Mesendoderm (in vitro differentiated cells): ENCODE data around the gene KIF2B.

Source experiments
- DNase-seq: peaks from one replicate; pipeline ENCODE4 v3.0.0; 2013
- H2AK5ac ChIP-seq: 2 replicates; pipeline ENCODE4 v1.6.1; 2013; ENCODE audit warnings: low read length, inconsistent platforms
- H2BK120ac ChIP-seq: 2 replicates; pipeline ENCODE4 v1.6.1; 2013; ENCODE audit warnings: low read depth, mild to moderate bottlenecking, low read length, moderate library complexity, mixed read lengths
- H2BK15ac ChIP-seq: replicated peaks from 2 replicates; pipeline ENCODE4 v1.6.1; 2013; ENCODE audit warnings: low read depth, mild to moderate bottlenecking, moderate library complexity
- H2BK5ac ChIP-seq: 2 replicates; pipeline ENCODE4 v1.6.1; 2013; ENCODE audit warnings: low read length, inconsistent platforms
- H3K18ac ChIP-seq: 2 replicates; pipeline ENCODE4 v1.6.1; 2013; ENCODE audit warnings: mild to moderate bottlenecking, low read length, mixed read lengths
- H3K23ac ChIP-seq: one replicate; pipeline ENCODE4 v1.6.1; 2013; ENCODE audit warnings: low read length
- H3K27ac ChIP-seq: 2 replicates; pipeline ENCODE4 v1.5.1; 2013; ENCODE audit warnings: low read depth, mild to moderate bottlenecking, inconsistent platforms, low read length, moderate library complexity
- H3K27me3 ChIP-seq: 2 replicates; pipeline ENCODE4 v1.6.1; 2013; ENCODE audit warnings: low read length, control low read depth, mild to moderate bottlenecking, inconsistent platforms; ENCODE audit not compliant: insufficient read depth, poor library complexity
- H3K36me3 ChIP-seq: 2 replicates; pipeline ENCODE4 v1.6.1; 2013; ENCODE audit warnings: low read length, inconsistent platforms; ENCODE audit not compliant: control insufficient read depth, insufficient read depth
- H3K4ac ChIP-seq: one replicate; pipeline ENCODE4 v1.6.1; 2013; ENCODE audit warnings: low read depth, mild to moderate bottlenecking, low read length, moderate library complexity
- H3K4me1 ChIP-seq: 2 replicates; pipeline ENCODE4 v1.6.1; 2013; ENCODE audit warnings: low read depth, low read length, inconsistent platforms; ENCODE audit not compliant: control insufficient read depth
- H3K4me2 ChIP-seq: 2 replicates; pipeline ENCODE4 v1.6.1; 2013; ENCODE audit warnings: low read length
- H3K4me3 ChIP-seq: 2 replicates; pipeline ENCODE4 v1.5.1; 2013; ENCODE audit warnings: mild to moderate bottlenecking, low read length
- H3K56ac ChIP-seq: one replicate; pipeline ENCODE4 v1.6.1; 2013; ENCODE audit warnings: low read length
- H3K79me1 ChIP-seq: 2 replicates; pipeline ENCODE4 v1.6.1; 2013; ENCODE audit warnings: low read length, inconsistent platforms
- H3K79me2 ChIP-seq: 2 replicates; pipeline ENCODE4 v1.6.1; 2013; ENCODE audit warnings: mild to moderate bottlenecking, low read length; ENCODE audit not compliant: control insufficient read depth, insufficient read depth
- H3K9ac ChIP-seq: 2 replicates; pipeline ENCODE4 v1.6.1; 2013; ENCODE audit warnings: low read length, inconsistent platforms
- H4K5ac ChIP-seq: one replicate; pipeline ENCODE4 v1.6.1; 2013; ENCODE audit warnings: low read length
- H4K8ac ChIP-seq: one replicate; pipeline ENCODE4 v1.6.1; 2013; ENCODE audit warnings: low read depth, mild to moderate bottlenecking, control low read depth, low read length, moderate library complexity
- WGBS: extraction: QIAGEN DNeasy Blood & Tissue Kit; methylation state at CpG from one replicate; pipeline ENCODE4 v1.1.7; 2013; ENCODE audit warnings: low lambda C conversion rate, missing lambda C conversion rate; ENCODE audit not compliant: insufficient coverage; ENCODE audit errors: extremely low coverage; 5-methylcytosine and 5-hydroxymethylcytosine counted together

KIF2B gene

DNA sequence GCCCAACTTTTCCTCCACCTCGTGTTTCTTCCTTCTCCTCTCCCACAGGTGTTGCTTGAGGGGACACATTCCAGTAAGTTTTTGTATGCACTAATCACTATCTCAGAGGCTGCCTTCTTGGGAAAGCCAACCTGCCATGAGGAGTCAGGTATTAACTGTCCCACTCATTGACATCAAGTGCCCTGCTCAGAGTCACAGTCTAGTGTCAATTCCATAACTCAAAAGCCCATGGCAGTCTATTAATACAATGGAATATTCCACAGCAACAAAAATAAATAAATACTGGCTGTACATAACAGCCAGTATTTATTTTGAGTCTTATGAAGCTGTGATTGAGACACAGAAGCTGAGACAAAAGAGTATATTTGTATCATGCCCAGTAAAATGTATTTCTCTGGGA is 26.1 kb upstream of the KIF2B start:
- Histone ChIP-seq H2BK15ac (no peak overlapping the region), H3K9ac (no peak overlapping the region), H3K4me2 (no peak overlapping the region), H3K18ac (no peak overlapping the region), H2BK120ac (no peak overlapping the region), H3K23ac (no peak overlapping the region), H3K36me3 (no peaks in the 10 kb centered on the region), H3K4me3 (no peak overlapping the region), H2BK5ac (no peak overlapping the region), H4K8ac (no peak overlapping the region), H3K4me1 (no peaks in the 10 kb centered on the region), H3K79me2 (no peaks in the 10 kb centered on the region), H3K79me1 (no peaks in the 10 kb centered on the region), H2AK5ac (no peak overlapping the region), H3K27ac (no peak overlapping the region), H3K56ac (no peak overlapping the region), H3K27me3 (no peaks in the 10 kb centered on the region), H4K5ac (no peak overlapping the region), H3K4ac (no peak overlapping the region)
- no CpG with 5 or more reads among the region's 1 CpG for WGBS
- peak; percentile 3 for DNase-seq

GRCh38 chr17:53797501-53797900 is 25.2 kb upstream of the KIF2B start:
- H3K79me1 ChIP-seq: no peaks in the 10 kb centered on the region
- H3K56ac ChIP-seq: no peak overlapping the region
- H3K9ac ChIP-seq: no peak overlapping the region
- H2BK5ac ChIP-seq: no peak overlapping the region
- H2AK5ac ChIP-seq: no peak overlapping the region
- no CpG with 5 or more reads among the region's 4 CpGs for WGBS
- no peak overlapping the region for H3K4me3 ChIP-seq
- no peak overlapping the region for H4K5ac ChIP-seq
- no peak overlapping the region for H3K4me2 ChIP-seq
- H3K18ac ChIP-seq: no peak overlapping the region
- H3K4me1 ChIP-seq: no peaks in the 10 kb centered on the region
- H3K27me3 ChIP-seq: no peaks in the 10 kb centered on the region
- no peak overlapping the region for H3K23ac ChIP-seq
- H2BK15ac ChIP-seq: no peak overlapping the region
- no peak for DNase-seq
- no peak overlapping the region for H3K4ac ChIP-seq
- H3K36me3 ChIP-seq: no peaks in the 10 kb centered on the region
- no peaks in the 10 kb centered on the region for H3K79me2 ChIP-seq
- H4K8ac ChIP-seq: no peak overlapping the region
- no peak overlapping the region for H2BK120ac ChIP-seq
- no peak overlapping the region for H3K27ac ChIP-seq

- H3K9ac ChIP-seq: no peak overlapping the region
- DNase-seq: no peak
- H2BK15ac ChIP-seq: no peak overlapping the region
- WGBS: no CpG with 5 or more reads among the region's 5 CpGs
- H4K8ac ChIP-seq: no peak overlapping the region
- no peak overlapping the region for H2BK120ac ChIP-seq
- no peaks in the 10 kb centered on the region for H3K4me1 ChIP-seq
- no peaks in the 10 kb centered on the region for H3K36me3 ChIP-seq
- H3K27me3 ChIP-seq: no peaks in the 10 kb centered on the region
- H3K79me1 ChIP-seq: no peaks in the 10 kb centered on the region
- no peak overlapping the region for H3K4ac ChIP-seq
- H3K23ac ChIP-seq: no peak overlapping the region
- no peak overlapping the region for H3K4me3 ChIP-seq
- no peaks in the 10 kb centered on the region for H3K79me2 ChIP-seq
- no peak overlapping the region for H2AK5ac ChIP-seq
- H3K27ac ChIP-seq: no peak overlapping the region
- H3K18ac ChIP-seq: no peak overlapping the region
- H4K5ac ChIP-seq: no peak overlapping the region
- H2BK5ac ChIP-seq: no peak overlapping the region
- no peak overlapping the region for H3K56ac ChIP-seq
- H3K4me2 ChIP-seq: no peak overlapping the region
Observed at GRCh38 chr17:53804437-53804836, 18.3 kb upstream of the KIF2B start.

DNA sequence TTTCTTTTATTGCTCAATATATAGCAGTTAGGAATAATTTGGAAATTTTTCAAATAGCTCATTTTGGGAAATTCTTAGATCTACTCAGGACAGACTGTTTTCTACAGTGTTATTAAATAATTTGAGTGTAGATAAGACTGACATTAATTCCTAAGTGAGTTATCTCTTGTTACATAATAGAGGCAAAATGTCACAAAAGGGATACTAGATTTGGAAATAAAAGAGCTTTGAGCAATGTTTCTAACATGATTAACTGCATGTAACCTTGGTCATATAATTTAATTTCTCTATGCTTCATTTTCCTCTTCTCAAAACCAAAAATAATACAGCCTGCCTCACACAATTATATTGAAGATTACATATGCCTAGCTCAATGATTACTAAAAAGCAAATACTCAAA is 16.3 kb upstream of the KIF2B start:
- Histone ChIP-seq H2BK120ac (no peak overlapping the region), H3K36me3 (no peaks in the 10 kb centered on the region), H4K8ac (no peak overlapping the region), H3K27me3 (no peaks in the 10 kb centered on the region), H3K79me2 (no peaks in the 10 kb centered on the region), H3K4ac (no peak overlapping the region), H3K9ac (no peak overlapping the region), H3K79me1 (no peaks in the 10 kb centered on the region), H3K27ac (no peak overlapping the region), H2AK5ac (no peak overlapping the region), H4K5ac (no peak overlapping the region), H3K4me1 (no peaks in the 10 kb centered on the region), H2BK15ac (no peak overlapping the region), H3K23ac (no peak overlapping the region), H3K56ac (no peak overlapping the region), H3K4me2 (no peak overlapping the region), H2BK5ac (no peak overlapping the region), H3K4me3 (no peak overlapping the region), H3K18ac (no peak overlapping the region)
- DNase-seq: no peak

DNA sequence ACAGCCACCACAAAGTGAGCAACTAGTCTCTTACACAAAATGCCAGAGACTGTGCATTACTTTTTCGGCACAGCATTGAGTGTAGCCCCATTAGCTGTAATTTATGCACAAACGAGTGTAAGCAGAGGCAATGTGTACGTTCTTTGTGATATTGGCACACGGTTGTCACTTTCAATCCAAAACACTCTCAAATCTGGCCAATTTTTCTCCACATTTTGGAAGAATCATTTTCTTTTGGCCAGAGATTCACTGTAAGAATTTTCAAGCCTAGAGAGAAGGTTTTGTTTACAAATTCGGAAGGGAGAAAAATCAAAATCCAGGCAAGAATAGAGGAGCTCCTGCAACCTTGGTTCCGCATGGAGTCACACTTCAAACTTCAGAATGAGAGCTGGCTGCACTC is 15.4 kb upstream of the KIF2B start:
- Histone ChIP-seq H3K4ac (no peak overlapping the region), H2BK120ac (no peak overlapping the region), H3K36me3 (no peaks in the 10 kb centered on the region), H3K18ac (no peak overlapping the region), H3K4me3 (no peak overlapping the region), H2BK5ac (no peak overlapping the region), H3K4me2 (no peak overlapping the region), H3K9ac (no peak overlapping the region), H3K27ac (no peak overlapping the region), H4K5ac (no peak overlapping the region), H3K79me1 (no peaks in the 10 kb centered on the region), H4K8ac (no peak overlapping the region), H2BK15ac (no peak overlapping the region), H2AK5ac (no peak overlapping the region), H3K4me1 (no peaks in the 10 kb centered on the region), H3K23ac (no peak overlapping the region), H3K79me2 (no peaks in the 10 kb centered on the region), H3K27me3 (no peaks in the 10 kb centered on the region), H3K56ac (no peak overlapping the region)
- DNase-seq: no peak
- no CpG with 5 or more reads among the region's 6 CpGs for WGBS

- Histone ChIP-seq H3K56ac (no peak overlapping the region), H3K79me2 (no peaks in the 10 kb centered on the region)
- 100% methylated on average over 1 of the region's 1 CpG for WGBS
Observed at GRCh38 chr17:53818271-53818670, 4.5 kb upstream of the KIF2B start.

More at GRCh38 chr17:53818271-53818670, 4.5 kb upstream of the KIF2B start:
- Histone ChIP-seq H3K27me3 (no peaks in the 10 kb centered on the region), H4K5ac (no peak overlapping the region), H2AK5ac (no peak overlapping the region), H3K4me1 (no peaks in the 10 kb centered on the region), H3K4me3 (no peak overlapping the region), H2BK5ac (no peak overlapping the region), H3K4me2 (no peak overlapping the region), H2BK120ac (no peak overlapping the region), H3K36me3 (no peaks in the 10 kb centered on the region), H2BK15ac (no peak overlapping the region), H3K79me1 (no peaks in the 10 kb centered on the region), H3K27ac (no peak overlapping the region), H4K8ac (no peak overlapping the region), H3K9ac (no peak overlapping the region), H3K18ac (no peak overlapping the region), H3K23ac (no peak overlapping the region), H3K4ac (no peak overlapping the region)
- no peak for DNase-seq
